Stimulated activated CD4-positive, alpha-beta T cell treated with anti-CD3 and anti-CD28 coated beads, Interleukin-1b, Interleukin-23, amount 100 ng/mL, for 1 hour (primary cell): ENCODE results near the gene GABRR2.
"Not testable (repeated sequence)": the region's sequence is repeated elsewhere in the genome, so short reads cannot be mapped to it uniquely, and the experiment has no call there.

Experiments
- DNase-seq, 2 donors: peaks; one replicate each; pipeline ENCODE4 v3.0.0-alpha.2; 2020; ENCODE audit warnings: low read depth in 2 of 2

GABRR2 gene

GRCh38 chr6:89324304-89324703 is 9.2 kb upstream of the GABRR2 start:
- DNase-seq = no peak

GRCh38 chr6:89323511-89323971 is 8.4 kb upstream of the GABRR2 start:
- no peak for DNase-seq

DNA sequence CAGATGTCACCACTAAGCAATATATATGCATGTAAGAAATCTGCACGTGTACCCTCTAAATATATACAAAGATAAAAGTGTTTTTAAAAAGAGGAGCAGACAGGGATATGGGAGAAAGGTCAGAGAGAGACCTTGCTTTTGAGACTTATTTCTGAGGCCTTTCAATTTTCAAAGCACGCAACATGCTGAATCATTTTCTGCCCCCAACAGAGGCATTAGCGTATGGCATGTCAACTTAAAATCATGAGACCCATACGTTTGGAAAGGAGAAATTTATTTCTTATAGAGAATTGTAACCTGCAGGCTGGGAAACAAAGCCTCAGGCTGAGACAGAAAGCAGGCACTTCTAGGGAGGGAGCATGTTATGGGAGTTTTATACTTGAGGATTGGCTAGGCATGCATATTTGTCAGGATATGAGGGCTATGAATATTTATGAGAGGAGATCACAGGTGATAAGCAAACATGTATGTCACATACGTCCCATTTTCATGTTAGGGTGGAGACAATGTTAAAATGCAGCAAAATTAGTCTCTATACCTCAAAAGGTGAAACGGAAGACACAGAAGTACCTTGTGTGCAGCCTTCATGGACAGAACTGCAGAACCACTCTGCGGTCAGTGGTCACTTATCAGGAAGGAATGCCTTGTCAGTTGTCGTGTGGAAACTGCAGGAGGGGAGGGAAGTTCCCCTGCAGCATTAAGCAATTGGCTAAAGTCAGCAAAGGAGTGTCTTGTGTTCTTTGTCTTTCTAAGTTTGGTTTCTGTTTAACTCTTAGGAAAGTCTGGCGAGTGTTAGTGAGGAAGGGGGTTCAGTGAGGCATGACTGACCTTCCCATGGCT is 6.3 kb upstream of the GABRR2 start:
- no peak for DNase-seq

GRCh38 chr6:89320012-89320559 is 5.0 kb upstream of the GABRR2 start:
- DNase-seq = no peak

GRCh38 chr6:89317067-89317466 is 2.0 kb upstream of the GABRR2 start:
- DNase-seq = no peak

- no peak for DNase-seq
Observed at GRCh38 chr6:89314692-89315091, 407 bp downstream of the GABRR2 start.

DNA sequence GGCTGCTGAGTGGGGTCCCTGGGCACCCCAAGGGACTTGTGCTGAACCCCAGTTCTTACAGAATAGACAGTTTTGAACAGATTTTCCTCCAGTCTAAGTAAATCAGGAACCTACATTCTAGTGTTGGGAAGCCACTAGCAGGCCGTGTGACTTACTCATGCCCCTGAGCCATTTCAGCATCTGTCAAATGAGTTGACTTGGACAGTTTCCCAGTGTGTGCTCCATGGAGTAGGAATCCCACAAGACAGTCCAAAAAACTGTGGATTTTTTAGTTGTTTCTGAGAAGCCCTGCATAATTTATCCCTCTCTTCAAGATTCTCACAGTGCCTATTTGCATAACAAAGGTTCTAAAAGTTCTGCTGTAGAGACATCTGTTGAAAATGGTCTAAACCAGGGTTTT is 2.1 kb downstream of the GABRR2 start:
- no peak for DNase-seq

- DNase-seq = no peak
Observed at GRCh38 chr6:89311853-89312531, 3.1 kb downstream of the GABRR2 start.

DNA sequence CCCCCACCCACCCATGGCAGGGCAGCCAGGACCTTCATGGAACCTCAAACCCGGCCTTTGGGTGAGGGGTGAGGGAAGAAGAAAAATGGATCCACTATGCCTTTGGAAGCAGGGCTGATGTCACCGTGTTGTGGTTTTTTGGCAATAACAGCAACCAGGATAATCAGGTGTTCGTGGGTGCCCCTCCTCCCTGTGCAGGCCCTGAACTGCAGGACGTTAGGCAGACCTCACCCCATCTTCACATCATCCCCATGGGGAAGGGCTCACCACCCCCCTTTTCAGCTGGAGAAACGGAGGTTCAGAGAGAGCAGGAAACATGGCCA is 3.6 kb downstream of the GABRR2 start:
- DNase-seq = no peak

- no peak for DNase-seq
Observed at GRCh38 chr6:89310929-89311328, 4.2 kb downstream of the GABRR2 start.

- no peak for DNase-seq
Observed at GRCh38 chr6:89308525-89309395, 6.3 kb downstream of the GABRR2 start.

DNA sequence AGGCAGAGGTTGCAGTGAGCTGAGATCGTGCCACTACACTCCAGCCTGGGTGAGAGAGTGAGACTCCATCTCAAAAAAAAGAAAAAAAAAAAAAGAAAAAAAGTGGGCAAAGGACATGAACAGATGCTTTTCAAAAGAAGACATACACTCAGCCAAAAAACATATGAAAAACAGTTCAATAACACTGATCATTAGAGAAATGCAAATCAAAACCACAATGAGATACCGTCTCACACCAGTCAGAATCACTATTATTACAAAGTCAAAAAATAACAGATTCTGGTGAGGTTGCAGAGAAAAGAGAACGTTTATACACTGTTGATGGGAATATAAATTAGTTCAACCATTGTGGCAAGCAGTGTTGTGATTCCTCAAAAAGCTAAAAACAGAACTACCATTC is 10.6 kb downstream of the GABRR2 start:
- not testable (repeated sequence) for DNase-seq

GRCh38 chr6:89302936-89303335 is 12.2 kb downstream of the GABRR2 start:
- no peak for DNase-seq

GRCh38 chr6:89302195-89302770 is 12.8 kb downstream of the GABRR2 start:
- DNase-seq = no peak

DNA sequence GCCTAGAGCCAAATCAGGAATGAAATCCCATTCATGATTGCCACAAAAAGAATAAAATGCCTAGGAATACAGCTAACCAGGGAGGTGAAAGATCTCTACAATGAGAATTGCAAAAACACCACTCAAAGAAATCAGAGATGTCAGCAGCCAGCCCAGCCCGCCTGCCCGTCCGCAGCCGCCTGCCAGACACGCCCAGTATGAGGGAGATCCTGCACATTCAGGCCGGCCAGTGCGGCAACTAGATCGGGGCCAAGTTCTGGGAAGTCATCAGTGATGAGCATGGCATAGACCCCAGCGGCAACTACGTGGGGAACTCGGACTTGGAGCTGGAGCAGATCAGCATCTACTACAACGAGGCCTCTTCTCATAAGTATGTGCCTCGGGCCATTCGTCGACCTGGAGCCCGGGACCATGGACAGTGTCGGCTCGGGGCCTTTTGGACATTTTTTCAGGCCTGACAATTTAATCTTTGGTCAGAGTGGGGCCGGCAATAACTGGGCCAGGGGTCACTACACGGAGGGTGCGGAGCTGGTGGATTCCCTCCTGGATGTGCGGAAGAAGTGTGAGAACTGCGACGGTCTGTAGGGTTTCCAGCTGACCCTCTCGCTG is 13.4 kb downstream of the GABRR2 start:
- DNase-seq = no peak

DNA sequence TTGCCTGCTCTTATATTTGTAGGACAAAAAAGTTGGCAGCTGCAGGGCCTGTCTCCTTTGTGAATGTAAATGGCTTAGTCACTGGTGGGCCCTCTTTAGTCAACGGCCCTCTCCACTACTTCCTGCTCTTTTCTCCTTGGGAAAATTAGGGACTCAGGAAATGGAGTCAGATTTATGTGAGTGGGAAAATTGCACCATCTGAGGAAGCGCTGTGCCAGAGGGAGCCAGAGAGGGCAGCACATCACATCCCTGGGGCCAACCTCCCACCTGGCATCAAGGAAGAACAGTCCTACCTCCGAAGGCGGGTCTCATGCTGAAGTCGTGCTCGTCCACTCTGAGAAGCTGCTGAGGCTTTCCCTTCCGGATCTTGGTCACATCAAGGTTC is 15.6 kb downstream of the GABRR2 start:
- no peak for DNase-seq

DNA sequence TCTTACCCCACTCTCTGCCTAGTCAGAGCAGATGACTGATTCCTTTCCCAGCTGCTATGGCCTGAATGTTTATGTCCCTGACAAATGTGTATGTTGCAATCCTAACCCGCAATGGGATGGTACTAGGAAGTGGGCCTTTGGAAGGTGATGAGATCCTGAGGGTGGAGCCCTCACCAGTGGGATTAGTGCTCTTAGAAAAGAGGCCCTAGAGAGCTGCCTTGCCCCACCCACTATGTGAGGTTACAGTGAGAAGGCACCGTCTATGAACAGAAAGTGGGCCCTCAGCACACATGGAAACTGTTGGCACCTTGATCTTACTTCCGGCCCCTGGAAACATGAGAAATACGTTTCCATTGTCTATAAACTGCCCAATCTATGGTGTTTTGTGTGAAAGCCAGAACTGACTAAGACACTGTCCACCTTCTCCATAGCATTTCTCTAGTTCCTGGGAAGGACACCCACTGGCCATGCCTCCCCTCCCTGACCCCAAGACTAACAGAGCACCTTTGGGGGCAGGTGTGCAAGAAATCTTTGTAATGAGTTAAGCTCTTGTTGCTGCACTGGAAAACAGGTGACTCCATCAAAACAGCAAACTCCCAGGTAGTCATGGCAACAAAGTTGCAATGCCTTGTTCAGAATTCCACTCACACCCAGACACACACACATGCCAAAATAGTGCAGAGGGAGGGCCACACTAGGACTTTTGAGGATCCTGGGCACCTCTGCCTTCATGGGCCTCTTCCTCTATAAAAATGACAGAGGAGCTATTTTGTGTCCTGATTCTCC is 16.2 kb downstream of the GABRR2 start:
- no peak for DNase-seq

DNA sequence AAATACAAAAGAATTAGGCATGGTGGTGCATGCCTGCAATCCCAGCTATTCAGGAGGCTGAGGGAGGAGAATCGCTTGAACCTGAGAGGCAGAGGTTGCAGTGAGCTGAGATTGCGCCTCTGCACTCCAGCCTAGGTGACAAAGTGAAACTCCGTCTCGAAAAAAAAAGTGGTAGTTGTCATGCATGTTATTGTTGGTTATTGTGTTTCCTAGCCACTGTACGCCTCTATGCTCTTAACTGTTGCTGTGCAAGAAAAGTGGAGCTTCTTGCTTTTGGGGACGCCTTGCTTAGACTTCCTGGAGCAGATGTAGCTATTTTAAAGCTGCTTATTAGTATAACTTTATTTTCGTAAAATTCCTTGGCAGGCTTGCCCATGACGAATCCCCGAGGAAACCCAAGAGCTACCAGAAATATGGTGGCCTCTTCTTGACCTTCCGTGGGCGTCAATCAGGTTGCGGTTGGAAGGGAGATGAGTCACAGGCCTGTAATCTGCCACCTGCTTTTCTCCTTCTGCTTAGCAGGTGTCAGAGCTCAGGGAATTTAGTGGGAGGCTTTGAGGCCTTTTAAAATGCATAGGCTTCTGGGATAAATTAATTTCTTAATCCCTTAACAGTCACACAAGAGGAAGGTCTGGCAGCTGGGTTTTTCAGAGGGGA is 17.3 kb downstream of the GABRR2 start:
- peak in 1 of 2 donors; percentile 32 for DNase-seq

DNA sequence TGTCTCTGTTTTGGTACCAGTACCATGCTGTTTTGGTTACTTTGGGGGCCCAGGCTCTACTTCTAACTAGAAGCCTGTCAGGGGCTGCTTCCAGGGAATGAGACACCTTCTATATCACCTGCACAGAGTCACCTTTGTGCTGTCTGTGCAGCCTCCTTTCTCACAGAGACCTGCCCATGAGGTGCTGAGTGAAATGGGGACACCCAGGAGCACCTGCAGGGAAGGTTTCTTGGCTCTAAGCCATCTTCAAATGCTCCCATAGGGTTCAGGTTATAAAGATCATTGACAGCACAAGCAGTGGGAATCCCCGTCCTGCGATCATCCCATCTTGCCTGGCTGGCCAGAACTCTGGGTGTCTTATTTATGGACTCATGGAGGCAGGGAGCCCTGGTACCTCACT is 19.1 kb downstream of the GABRR2 start:
- DNase-seq = no peak

DNA sequence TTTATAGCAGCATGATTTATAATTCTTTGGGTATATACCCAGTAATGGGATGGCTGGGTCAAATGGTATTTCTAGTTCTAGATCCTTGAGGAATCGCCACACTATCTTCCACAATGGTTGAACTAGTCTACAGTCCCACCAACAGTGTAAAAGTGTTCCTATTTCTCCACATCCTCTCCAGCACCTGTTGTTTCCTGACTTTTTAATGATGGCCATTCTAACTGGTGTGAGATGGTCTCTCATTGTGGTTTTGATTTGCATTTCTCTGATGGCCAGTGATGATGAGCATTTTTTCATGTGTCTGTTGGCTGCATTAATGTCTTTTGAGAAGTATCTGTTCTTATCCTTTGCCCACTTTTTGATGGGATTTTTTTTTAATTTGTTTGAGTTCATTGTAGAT is 20.0 kb downstream of the GABRR2 start:
- DNase-seq = not testable (repeated sequence)
